Stimulated activated CD8-positive, alpha-beta memory T cell treated with anti-CD3 and anti-CD28 coated beads, Interleukin-12 subunit alpha, Interleukin-12 subunit beta, amount 100 ng/mL, for 1 hour (primary cell): ENCODE results near the gene NEUROG1.

ENCODE experiments used
- DNase-seq: peaks from one replicate; pipeline ENCODE4 v3.0.0-alpha.2; 2020; ENCODE audit warnings: low read depth

Gene NEUROG1, protein sequence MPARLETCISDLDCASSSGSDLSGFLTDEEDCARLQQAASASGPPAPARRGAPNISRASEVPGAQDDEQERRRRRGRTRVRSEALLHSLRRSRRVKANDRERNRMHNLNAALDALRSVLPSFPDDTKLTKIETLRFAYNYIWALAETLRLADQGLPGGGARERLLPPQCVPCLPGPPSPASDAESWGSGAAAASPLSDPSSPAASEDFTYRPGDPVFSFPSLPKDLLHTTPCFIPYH

DNA sequence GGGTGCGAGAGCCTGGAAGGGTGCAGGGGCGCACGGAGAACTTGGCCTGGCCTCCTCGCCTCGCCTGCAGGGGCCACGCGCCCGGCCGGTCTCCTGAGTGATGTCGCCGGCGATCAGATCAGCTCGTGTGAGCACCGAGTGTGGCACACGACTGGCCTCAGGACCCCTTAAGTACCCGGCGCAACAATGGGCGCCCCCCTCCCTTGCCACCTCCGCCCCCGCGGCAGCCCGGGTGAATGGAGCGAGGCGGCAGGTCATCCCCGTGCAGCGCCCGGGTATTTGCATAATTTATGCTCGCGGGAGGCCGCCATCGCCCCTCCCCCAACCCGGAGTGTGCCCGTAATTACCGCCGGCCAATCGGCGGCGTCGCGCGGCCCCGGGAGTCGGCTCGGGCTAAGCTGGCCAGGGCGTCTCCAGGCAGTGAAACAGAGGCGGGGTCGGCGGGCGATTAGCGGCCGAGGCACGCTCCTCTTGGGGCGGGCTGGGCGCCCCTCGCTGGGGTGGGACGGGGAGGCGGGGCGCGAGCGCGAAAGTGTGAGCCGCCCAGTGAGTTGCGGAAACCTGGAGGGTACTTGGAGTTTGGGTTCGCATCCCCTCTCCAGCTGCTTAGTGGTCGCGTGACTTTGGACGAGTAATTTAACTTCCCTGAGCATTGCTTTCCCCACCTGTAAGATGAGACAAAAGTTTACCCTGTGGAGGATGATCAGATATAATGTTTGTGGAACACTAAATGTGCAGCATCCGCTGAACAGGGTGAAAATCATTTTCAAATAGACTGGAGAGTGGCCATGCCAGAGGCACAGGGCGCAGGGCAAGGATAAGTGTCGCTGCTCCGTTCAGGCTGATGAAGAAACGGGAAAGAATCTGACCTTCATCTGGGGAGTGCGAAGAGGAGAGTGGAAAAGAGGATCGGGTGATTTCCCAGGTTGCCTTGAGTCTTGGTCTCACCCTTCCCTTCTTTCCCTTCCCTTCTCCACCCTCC, at the start of gene NEUROG1:
NEUROG1 (minus strand) TSS at position 145 of the 982 bp plus-strand sequence. CDS start 274 bp downstream, outside the sequence.
- DNase-seq, result no peak

DNA sequence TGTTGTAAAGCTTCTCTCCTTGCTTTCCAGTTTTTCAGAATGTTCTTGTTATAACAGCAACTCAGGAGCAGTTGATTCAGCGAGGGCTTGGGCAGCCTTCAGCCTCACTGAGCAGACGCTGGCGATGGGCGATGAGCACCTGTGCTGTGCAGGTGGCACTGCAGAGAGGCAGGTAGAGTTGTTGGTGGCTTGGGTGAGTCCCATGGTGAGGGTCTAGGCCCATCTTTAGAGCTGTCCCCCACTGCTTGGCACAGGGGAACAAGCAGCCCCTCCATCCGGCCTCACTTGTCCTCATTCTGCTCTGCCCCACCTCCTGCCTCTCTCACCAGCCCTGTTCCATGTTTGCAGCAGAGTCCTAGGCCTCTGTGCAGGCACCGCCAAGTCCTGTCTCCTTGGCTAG, 49.2 kb upstream of the NEUROG1 start:
- no peak for DNase-seq

DNA sequence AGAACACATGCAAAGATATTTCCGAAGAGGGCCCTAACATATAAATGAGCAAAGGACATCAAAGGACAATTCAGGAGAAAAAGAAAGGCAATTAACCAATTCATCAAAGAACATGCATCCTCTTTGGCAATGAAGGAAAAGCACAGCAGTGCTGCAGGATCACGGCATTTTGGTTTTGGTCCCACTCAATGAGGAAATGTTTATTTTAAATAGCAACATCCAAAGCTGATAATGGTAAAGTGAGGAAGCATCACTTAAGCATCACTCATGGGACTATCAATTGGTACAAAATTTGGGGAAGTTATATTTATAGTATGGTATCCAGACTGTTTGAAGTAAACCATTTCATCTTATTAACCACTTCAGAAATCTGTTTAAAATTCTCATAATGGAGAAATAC, 48.5 kb upstream of the NEUROG1 start:
- no peak for DNase-seq

DNA sequence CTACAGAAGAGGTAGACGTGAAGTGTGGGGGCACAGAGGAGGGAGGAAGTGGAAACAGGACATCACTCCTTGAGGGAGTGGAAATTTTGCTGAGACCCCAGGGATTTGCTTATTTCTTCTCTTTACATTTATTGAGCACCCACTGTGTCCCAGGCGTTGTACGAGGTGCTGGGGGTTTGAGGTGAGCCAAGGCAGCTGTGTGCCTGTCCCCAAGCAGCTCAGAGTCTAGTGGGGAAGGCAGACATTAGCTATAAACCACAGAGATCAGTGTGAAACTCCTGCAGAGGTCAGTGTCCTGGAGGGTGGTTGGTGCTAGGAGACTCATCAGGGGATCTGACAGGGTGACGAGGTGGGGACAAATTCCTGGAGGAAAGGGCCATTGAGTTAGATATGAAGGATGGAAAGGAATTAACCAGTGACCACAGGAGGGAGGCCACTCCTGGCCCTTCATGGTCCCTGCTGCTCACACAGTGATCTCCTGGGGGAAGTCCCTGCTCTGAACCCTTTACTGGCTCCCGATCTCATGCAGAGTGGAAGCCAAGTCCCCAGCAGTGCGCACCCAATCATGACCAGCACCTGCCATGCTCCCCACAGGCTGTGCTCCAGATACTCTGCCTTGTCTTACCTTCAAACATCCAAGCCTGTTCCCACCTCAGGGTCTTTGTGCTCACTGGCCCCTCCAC, 46.5 kb upstream of the NEUROG1 start:
- no peak for DNase-seq

DNA sequence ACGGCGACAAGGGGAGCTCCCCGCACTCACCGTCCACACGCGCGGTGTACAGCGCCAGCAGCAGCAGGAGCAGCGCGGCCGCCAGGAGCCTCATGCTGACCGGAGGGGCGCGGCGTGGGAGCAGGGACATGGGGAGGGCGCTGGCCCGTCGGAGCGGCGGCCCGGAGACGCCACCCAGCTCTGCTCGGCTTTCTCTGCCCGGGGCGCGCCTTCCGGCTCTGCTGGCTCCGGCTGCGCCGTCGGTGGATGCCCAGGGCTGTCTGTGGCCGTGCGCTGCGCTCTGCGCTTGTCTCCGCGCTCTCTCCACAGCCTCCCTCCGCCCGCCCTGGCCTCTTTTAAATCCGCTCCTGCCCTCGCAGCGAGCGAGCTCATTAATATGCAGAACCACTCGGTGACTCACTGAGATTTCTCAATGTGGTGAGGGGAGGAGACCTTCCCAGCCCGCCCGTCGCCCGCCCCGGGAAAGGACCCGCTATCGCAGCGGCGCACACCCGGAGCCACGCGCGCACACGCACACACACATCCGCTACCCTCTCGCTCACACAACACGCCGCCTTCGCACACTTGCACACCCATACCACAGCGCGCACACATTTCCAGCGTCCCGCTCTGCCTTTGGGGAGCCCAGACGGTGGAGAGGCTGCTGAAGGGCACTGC, 43.0 kb upstream of the NEUROG1 start, which contains the start of gene CXCL14:
CXCL14 (minus strand) TSS at position 307 of the 657 bp plus-strand sequence; CDS start at position 94, 213 bp downstream.
- DNase-seq, result no peak

DNA sequence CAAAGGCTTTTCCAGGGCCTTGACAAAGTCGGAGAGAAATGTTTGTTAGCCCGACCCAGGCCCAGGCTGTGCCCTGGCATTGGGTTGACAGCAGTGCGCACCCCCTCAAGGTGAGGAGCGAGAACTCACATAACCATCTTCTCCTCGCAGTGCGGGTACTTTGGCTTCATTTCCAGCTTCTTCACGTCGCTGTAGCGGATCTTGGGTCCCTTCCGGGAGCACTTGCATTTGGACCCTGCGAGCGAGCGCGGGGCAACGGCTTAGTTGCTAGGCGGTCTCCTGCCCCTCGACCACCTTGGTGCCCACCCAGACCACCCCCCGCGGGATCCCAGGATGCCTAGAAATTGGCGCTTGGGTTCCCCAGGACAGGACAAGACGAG, 42.5 kb upstream of the NEUROG1 start:
- no peak for DNase-seq

DNA sequence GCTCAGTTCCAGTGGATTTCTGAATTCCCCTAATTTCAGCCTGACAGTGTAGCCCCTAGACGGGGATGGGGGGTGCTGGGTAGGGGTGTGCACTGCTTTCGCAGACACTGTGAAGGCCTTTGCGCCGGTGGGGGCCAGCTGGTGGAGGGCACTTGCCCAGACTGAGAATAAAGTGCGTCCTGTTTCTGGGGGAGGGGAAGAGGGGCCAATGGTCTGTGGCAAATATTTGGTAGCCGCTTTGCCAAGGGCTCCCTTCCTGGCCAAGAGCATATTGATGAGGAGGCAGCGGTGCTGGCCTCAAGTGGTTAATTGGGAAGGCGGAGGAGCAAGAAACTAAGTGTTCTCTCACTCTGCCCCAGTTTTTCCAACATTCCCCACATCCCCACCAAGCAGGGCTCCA, 41.7 kb upstream of the NEUROG1 start:
- no peak for DNase-seq

DNA sequence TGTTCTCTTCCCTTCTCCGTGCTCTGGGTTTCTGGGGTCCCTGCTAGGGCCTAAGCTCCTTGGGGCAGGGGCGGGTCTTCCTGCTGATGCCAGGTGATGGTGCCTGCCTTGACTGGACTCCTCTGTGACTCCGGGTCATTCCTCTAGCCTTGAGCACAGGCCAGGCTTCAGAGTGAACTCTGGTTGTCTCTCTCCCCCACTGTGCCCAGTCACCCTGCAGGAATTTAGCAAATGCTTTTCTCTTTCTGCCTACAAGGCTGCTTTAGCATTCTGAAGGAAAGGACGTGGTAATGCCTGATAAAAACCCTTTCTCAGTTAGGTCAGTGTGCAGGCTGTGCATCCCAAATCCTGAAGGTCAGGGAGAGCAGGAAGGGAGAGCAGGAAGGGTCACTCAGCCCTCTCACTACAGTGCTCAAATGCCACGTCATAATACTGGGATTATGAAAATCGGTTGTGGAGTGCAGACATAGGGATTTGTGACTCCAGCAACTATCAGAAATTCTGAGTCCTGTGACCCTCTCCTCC, 40.4 kb upstream of the NEUROG1 start:
- no peak for DNase-seq

DNA sequence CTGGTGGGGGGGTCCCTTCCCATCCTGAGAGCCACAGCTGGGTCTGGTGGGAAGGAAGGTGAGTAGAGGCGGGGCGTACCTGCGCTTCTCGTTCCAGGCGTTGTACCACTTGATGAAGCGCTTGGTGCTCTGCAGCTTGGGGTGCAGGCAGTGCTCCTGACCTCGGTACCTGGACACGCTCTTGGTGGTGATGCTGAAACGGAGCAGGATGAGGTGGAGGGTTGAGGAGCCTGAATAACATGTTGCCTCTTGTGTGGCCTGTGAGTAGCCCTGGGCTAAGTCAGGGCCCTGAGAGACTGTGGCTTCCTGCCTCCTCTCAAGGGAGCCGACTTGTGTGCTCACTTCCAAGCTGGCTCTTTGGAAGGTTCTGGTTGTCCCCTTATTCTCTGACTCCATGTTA, 38.7 kb upstream of the NEUROG1 start:
- no peak for DNase-seq

DNA sequence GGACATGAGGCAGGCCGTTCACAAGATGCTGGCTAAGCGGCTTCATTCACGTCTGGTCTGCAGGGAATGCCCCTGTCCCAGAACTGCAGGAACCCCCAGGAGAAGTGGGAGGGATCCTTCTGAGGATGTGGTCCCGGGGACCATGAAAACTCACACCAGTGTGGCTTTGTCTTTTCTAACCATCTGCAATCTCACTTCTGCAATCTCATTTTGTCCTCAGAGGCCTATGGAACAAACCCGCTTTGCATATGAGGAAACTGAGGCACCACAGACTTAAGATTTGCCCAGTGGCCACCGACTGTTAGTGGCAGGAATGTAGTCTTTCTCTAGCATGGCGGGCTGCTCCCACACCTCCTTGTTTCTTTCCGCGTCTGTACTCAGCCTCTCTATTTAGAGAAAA, 36.1 kb upstream of the NEUROG1 start:
- no peak for DNase-seq

DNA sequence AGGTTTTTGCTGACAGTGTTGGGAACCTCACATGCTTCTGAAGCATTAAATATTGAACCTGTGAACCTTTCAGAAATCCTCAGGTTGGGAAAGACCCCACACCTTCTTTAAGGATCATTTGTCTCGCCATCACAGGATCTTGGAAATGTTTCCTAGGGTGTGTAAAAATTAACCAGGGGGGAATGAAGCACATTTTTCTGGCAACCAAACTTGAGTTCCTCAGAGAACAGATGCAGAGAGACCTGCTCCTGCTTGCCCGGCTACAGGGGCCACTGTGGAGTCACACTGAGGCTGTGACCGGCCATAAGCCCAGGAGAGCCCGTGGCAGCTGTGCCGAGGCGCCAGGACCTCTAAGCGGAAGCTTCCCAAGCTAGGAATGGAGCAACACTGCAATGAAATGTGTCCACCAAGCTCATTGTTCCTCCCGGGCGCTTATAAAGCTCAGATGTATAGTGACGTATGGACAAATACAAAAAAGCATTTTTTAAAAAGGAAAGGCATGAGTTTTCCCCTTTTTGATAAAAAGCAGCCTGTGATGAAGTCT, 35.4 kb upstream of the NEUROG1 start:
- DNase-seq, result no peak

DNA sequence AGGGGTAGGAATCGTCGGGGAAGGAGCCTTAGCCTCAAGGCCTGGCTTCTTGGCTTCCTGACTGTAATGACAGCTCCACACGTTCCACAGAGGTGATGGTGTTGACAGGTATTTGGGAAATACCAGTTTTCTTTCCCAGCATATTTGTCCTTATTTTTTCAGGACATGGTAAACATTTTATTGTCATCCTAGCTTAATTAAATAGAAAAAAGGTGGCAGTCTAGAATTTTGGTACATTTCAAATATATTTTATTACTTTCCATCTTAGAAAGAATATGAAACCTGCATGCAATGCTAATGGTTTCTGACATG, 34.6 kb upstream of the NEUROG1 start:
- DNase-seq, result no peak

DNA sequence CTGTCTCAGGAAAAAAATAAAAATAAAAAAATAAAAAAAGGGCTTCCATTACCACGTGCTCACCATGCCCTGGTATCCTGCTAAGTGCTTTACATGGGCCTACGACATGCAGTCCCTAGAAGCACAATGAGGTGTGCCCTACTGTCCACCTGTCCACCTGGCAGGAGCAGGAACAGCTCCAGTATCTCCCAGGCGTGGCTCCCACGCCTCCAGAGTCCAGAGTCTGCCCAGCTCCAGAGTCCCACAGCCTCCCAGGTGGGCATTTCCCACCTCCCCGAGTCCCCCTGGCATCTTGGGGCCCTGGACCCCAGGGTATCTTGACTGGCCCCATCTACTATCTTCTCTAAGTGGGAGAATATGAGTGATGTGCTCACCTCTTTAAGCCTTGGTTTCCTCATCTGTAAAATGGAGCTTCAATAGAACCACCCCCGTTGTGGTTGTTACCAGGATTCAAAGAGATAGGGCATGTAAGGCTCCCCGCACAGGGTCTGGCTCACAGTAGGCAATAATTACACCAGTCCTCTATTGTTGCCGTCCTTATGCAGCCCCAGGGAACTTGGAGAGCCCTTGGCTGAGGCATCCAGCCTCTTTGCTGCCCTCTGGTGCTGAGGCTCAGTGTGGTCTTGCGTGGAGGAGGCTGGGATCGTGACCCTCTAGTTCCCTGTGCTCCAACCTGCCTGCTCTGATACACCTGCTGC, 34.1 kb upstream of the NEUROG1 start:
- no peak for DNase-seq

DNA sequence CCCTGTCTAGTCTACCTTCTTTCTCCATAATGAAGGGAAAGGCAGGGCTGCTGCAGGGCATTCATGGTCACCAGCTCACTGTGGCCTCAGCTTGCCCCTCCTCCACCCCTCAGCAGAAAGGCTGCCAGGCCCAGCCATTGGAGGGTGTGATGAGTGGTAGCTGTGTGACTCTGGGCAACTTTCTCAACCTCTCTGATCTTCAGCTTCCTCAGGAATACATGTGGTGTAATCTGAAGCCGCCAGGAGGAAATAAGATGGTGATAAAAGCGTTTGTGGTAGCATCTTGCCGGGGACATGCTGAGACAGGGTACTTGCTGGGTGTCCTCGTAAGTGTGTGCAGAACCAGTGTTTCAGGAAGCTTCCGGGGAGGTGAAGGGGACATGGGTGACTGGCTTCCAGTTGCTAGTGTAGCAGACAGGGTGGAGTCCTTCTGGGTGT, 33.2 kb upstream of the NEUROG1 start:
- no peak for DNase-seq

DNA sequence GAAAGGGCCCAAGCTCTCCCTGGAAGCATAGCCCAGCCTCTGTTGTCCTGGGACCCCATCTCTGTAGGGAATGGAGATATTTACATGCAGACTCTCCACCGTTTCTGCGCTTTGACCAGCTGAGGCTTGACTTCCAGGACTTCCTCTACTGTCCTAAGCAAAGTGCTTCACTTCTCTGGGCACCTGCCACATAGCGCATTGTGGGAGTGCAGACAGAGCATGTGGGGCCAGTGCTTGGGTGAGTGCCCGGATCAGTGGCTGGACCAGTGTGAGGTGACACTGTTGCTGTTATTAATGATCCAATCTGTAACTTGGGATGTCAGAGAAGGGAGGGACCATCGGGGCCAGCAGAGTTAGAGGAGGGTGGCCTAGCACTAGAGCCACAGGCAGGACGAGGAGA, 32.5 kb upstream of the NEUROG1 start:
- no peak for DNase-seq

DNA sequence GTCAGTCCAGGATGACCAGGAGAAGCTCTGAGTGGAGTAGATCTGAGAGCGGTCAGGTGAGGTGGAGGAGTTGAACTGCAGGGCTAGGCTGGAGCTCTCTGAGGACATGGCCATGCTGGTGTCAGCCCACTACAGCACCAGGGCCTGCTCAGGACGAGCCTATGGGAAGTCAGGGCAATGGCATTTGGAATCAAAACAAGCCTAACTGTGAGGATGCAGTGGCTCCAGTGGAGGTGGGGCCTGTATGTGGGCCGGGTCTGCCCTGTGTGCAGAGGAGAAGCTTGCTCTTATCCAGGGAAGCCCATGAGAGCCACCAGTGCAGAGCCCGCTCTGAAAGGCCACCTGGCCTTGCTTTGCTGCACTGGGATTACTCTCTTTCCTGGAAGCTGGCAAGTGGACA, 31.9 kb upstream of the NEUROG1 start:
- no peak for DNase-seq

DNA sequence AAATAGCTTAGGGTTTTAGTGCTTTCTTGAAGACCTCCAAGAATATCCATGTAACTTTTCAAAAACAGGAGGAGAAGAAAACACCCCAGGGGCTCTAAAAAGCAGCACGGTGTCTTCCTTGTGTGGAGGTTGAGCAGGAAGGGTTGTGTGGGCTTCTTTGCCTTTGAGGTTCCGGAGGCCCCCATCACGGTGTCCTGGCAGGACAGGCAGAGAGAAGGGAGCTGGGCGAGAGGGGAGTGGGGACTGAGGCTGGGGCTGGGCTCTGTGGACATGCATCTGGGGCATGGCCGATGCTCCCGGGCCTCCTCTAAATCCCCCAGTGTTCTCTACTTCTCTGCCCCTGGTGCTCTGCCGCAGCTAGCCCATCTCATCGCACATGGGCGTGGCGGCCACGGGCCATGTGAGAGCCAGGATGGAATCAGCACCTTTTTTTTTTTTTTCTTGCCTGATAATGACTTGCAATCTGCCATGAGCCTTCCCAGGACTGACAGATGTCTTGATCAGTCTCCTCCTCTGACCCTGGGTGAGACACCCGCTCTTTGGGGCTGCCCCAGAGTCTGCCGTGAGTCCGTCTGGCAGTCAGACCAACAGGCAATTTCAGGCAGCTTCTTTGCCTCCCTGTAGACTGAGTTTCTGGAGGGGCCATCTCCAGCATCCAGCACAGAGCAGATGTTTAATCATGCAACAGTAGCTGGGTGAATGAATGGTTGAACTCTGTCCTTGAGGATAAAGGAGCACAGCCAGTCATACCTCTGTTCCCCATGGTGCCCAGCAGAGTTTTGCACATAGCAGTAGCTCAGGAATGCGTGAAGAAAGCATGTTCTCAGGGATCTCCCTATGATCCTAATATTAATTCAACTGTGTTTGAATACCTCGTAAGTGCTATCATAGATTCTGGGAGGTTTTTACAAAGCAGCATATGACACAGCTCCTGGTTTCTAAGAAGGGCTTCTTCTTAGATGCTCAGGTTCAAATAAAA, 30.9 kb upstream of the NEUROG1 start:
- no peak for DNase-seq

DNA sequence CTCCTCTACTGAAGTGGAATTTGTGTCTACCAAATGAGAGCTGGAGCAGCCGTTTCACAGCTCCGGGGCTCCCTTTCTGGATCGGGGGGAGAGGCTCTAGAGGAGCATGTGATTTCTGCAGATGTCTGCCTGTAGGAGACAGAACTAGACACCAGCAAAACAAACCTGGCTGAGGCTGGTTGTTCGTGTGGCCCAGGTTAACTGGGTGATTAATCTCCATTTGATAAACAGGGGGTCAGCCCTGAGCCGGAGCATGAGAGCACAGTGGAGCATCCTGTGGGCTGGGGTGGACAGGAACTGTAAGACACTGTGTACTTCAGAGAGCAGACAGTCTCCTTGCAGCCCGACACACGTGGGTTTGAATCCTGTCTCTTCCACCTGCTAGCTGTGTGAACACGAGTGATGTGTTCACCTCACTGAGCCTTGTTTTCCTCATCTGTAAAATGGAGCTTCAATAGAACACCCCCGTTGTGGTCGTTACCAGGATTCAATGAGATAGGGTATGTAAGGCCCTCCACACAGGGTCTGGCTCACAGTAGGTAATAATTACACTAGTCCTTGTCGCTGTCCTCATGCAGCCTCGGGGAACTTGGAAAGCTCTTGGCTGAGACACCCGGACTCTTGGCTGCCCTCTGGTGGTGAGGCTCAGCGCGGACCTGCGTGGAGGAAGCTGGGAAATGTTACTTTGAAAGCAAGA, 30.1 kb upstream of the NEUROG1 start:
- peak; percentile 46 for DNase-seq

DNA sequence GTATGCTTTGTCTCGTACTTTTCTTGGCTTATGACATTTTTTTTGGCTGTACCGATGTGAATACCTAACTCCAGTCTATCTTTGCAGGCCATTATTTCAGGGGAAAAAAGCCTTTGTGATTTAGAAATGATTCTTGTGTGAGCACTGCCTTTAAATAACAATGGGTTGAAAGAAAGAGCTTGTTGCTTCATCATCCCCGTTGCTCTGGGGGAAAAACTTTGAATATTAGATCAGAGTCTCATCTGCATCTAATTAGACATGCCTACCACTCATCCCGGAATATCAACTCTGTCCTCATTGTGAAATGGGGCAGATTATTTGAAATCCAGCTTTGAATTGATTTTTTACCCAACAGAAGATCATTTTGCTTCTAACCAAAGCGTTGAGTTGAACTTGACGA, 29.5 kb upstream of the NEUROG1 start:
- DNase-seq, result no peak
